SW 1271 (cell line): Measurements from ENCODE around the gene TAX1BP1.
A peak's percentile ranks its signal among the peaks of the same experiment; 100 is the strongest.

ENCODE experiments used
- DNase-seq, 2 experiments: peaks; one replicate each; lab custom pipeline; 2025; lab: John Stamatoyannopoulos, UW

TAX1BP1 gene

DNA sequence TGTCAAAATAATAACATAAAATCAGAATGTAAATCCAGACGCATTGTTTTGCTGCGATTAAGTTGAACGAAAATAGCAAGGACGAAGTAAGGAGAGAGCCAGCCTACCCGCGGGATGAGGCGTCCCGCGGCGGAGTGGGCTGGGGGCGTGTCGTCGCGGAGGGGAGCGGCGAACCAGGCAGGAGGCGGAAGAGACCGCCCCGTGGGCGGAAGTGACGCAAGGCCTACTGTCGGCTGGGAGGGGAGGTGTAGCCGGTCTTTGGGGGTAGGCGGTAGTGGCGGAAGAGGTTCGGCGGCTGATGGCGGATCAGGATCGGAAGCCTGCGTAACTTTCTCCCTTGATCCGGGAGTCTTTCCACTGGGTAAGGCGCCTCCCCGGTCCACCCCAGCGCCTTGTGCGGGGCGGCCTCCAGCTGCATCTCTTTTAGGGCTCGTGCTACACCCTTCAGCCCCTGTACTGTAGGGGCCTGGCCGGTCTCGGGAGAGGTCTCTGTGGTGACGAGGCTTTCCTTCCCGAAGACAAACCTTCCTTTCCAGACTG lies at the start of gene TAX1BP1:
Gene TAX1BP1, plus strand, starts transcription at position 254 of the 540 bp plus-strand sequence. CDS start 8,363 bp downstream, outside the sequence.
- DNase-seq, result peak; percentile 72 to 93

DNA sequence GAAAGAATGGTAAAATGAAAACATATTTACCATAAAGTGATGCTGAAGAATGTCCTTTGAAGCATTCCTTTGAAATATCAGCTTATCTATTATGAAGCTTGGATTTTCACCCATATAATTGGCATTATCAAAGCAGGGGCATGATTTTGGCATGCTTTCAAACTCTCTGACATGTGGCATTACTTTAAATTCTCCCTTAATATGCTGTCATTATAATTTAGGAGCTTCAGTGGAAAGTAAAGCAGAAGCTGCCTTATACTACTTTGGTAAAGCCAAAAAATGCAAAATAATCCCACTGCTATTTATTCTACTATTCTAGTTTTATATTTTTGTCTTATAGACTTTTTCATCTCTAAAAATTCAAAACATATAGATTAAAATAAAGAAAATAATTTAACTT lies 49.3 kb upstream of the TAX1BP1 start:
- DNase-seq, result no peak

DNA sequence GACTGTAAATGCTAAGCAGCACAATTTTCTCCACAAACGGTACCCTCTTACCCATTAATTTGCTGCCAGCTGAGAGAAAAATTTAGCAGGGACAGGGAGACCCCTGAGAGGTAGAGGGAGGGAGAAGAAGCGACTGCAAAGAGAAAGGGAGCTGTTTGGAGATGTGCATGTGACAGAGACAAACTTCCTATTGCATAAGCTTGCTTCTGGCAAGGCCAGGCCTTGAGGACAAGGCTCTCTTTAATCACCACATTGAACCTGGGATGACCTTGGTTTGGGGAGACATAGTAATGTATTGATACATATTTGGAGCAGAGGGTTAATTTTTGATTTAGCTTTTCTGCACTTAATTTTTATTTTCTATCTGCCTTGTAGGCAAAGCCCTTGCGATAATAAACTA lies 46.2 kb upstream of the TAX1BP1 start:
- DNase-seq, result no peak

DNA sequence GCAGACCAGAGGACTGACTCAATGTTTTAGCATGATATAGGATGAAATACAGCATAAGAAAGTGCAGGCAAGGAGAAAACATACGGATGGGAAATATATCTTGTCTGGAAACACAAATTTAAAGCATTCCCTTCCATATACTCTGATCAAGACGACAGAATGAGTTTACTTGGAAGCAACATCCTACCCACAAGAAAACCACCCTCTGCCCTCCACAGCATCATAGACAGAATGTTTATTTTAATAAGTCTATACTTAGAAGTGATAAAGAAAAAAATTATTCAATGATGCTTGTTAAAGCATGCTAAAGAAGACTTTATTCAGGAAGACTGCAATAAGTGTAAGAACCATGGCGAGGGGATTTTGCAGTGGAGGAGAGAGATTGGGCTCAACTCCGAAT lies 44.9 kb upstream of the TAX1BP1 start:
- no peak for DNase-seq

DNA sequence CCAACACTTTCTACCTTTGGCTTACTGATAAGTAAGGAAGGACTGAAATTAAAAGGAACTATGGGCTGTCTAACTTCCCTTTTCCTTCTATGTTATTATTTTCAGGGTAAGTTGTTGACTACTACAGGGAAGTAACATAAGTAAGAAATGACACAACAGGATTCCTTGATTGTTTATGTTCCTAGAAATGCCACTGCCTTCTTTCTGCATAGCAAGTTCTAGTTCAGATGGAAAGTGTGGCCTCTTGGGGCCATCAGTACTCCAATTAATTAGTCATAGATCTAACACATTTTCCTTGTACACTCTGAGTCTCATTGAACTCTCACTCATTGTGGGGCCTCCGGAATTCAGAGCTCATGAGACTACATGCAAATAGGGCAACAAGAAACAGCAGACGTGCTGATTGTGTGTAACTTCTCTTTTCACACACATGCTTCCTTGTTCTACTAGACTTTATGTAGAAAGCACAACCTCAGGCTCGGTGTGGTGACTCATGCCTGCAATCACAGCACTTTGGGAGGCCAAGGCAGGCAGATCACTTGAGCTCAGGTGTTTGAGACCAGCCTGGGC lies 42.0 kb upstream of the TAX1BP1 start:
- DNase-seq, result no peak

DNA sequence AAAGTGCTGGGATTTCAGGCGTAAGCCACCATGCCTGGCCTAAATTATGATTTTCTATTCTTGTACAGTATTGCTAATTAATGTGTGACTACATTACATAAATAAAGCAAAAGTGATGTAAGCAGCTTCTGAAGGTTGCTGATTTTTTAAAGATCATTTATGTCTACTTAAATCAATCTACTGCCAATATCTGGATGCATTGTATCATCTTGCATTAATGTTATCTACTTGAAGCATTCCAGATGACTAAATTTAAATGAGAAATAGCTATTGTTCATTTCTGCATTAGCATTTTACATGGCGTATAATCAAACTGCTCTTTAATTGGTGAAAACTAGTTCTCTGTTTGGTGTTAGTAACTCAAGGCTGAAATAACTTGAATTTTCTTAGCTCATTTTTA lies 40.2 kb upstream of the TAX1BP1 start:
- DNase-seq, result no peak

DNA sequence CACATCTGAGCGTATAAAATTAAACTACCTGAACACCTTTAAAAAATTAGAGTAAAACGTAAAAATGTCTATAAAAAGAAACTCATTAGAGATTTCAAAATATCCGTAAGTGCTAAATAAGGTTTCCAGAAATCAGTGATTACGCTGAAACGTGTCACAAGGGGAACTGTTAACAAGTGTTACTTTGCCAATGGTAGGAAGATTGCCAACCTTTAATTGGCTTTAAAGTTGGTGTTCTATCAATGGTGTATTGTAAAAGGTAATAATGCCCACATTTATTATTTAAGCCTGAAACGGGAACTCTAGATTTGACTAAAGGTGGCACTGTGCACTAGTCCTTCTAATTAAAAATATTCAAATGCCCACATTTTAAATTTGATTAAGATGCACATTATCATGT lies 39.5 kb upstream of the TAX1BP1 start:
- DNase-seq, result no peak

DNA sequence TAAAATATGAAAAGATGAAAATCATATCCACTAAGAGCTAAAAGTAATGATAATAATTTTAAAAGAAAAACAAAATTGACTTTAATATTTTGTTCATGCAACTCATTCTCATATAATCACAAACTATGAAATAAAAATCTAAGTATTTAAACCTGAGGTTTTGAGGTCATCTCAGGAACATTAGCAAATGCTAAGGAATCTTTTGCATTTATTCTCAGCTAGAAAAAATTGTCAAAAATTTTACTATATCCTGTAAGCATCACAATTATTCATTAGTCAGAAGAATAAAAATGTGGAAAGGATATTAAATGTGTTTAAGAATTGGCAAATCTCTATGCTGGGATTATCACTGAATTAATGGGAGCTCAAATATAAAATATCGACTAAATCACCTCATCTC lies 36.8 kb upstream of the TAX1BP1 start:
- DNase-seq, result no peak

DNA sequence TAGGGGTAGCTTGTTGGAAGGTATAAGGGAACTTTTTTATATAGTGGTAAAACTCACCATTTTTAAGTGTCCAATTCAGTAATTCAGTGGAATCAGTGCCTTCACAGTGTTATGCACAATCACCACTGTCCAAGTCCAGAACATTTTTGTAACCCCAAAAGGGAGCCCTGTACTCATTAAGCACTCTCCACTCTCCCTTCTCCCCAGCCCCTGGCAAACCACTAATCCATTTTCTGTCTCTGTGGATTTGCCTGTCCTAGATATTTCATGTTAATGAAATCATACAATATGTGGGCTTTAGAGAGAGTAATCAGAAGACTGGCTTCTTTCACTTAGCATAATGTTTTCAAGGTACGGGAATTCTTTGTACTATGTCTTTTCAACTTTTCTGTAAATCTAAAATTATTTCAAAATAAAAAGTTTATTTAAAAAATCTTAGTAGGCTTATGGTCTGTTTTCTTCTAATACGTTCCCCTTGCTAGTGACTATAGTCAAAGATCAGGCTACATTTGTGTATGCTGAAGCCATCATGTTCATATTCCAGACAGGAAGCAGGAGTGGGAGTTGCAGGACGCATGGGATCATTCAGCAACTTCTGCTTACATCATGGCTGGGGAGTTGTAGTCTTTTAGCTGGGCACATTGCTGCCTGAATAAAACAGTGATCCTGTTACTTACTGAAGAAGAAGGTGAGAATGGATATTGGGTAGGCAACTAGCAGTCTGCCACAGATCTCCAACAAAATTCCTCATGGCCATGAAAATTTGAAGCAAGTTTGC lies 35.4 kb upstream of the TAX1BP1 start:
- DNase-seq, result no peak

DNA sequence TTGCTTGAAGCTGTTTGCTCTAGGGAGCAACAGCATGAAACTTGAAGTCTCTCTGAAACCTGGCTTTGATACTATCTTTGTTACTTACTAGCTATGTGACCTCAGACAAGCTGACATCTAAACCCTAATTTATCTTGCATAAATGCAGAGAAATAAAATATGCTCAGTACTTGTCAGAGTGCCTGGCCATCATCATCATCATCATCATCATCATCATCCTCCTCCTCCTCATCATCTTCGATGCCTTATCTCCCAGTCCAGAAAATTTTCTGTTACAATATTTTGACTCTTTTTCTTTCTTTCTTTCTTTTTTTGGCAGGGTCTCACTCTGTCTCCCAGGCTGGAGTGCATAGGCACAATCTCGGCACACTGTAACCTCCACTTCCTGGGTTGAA lies 34.8 kb upstream of the TAX1BP1 start:
- DNase-seq, result no peak

DNA sequence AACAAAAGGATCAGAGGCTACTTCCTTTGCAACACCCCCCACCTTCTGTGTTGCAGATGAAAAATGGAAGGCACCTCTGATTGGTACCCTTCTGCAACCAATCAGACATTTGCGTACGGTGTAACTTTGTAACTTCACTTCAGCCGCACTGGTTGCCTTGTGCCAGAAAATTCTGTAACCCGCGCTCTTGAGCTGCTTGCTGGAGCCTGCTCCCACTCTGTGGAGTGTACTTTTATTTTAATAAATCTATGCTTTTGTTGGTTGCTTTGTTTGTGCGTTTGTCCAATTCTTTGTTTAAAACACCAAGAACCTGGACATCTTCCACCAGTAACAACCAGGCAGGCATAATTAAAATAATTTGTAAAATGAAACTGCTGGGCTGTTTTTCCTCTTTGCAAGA lies 31.5 kb upstream of the TAX1BP1 start:
- DNase-seq, result no peak

DNA sequence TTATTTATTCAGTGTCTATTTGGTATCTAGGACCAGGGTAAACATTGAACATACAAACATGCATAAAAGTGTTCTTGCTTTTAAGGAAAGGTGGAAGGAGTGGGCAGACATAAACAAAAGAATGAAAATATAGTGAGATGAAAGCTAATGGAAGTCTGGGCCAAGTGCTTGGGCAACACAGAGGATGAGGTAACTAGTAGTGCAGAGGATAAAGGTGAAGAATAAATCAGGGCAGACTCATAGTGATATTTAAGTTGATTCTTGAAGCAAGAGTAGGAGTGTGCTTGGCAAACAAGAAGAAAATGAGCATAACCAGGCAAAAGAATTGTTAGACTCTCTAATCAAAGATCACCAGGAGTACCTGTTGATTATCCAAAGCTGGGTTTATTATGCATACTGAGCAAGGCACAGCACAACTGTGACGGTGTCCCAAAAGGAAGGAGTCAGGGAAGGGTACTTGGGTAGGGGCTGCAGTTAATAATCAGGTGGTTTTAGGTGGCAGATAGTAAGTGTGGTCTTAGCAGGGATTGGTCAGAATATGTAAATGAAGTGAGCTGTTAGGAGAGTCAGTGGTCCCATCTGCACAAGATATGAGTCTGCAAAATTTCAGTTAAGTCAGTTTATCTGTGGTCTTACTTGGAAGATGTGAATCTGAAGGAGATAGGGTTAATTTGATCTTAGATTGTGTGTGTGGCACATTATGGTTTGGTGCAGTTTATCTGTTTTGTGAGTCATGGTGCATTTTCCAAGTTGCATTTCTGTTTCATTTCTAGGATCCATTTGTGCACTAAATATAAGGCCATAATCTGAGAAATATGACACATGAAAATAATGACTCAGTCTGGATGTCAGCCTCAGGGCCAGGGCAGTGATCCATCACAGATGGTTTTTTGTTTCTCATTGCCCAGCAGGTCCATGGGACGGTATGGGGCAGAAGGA lies 30.6 kb upstream of the TAX1BP1 start:
- DNase-seq, result no peak

DNA sequence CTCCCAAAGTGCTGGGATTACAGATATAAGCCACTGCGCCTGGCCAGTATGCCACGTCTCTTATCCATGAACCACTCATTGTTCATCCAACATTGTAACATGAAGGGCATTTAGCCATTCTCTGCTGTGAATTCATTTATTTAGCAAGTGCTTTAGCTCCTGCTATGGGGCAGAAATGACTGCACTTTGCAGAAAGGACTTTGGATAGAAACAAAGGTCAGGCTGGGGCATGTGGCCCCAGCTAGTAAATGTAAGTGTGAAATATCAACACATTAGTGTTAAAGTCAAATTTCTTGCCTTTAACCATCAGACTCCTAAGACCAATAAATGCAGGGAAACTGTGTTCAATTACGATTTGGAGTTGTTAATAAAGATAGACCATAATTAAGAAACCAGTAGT lies 27.7 kb upstream of the TAX1BP1 start:
- no peak for DNase-seq

DNA sequence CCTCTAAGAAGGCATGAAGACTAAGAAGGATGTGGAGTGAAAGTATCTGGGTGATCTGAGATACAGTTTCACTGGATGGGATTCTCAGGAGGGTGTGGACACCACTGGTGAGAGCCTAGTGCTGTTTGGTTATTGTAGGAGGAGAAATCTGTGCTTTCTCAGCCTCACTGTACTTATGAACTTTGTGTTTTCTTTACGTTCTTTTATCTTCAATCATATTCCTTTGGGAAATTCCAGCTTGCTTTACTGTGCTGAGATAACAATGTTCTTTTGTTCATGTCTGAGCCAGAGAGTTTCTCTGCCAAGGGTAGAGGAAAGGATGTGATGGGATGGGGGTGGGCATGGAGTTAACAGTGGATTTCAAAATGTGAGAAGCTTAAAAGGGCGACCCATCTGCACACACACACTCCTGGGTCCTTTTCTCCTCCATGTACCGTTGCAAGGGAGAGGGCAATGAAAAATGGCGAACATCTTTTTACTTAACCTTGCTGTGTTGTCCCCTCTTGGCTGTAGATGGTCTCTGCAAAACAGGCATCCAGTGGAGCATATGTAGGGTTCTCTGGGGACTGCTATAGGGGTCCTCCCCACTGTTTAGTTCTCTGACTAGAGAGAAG lies 25.0 kb upstream of the TAX1BP1 start:
- peak in 1 of 2 experiments; percentile 5 for DNase-seq

DNA sequence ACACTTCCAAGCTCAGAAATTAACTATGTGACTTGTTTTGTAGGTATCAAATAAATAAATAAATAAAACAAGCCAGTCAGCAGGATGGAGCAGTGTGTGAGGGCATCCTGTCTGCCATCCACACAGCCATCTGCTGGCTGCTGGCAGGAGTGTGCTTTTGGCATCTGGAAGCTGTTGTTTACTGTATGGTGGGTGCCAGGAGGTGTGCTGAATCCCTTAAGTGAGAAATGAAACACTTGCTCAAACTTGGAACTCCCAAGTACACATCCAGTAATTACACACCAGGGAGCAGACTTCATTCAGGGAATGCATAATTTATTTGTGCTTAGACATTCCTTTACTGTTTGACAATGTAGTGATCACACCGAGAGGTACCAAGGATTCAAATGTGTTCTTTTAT lies 16.9 kb upstream of the TAX1BP1 start:
- peak in 1 of 2 experiments; percentile 50 for DNase-seq

DNA sequence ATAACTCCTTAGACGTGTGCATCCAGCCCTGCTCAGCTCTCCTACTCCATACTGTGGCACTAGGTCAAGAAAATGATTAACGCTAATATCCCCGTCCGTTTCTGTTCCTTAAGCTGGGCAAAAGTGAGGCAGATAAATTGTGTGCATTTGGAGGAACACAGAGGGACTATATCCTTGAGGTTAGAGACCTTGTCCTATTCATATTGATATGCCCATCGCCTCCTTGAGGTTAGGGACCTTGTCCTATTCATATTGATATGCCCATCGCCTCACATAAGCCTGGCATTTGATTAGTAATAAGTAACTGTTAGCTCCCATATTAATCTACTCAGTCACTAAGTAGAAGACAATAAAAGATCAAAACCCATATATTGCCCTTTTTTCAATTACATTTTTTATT lies 12.9 kb upstream of the TAX1BP1 start:
- DNase-seq, result no peak

DNA sequence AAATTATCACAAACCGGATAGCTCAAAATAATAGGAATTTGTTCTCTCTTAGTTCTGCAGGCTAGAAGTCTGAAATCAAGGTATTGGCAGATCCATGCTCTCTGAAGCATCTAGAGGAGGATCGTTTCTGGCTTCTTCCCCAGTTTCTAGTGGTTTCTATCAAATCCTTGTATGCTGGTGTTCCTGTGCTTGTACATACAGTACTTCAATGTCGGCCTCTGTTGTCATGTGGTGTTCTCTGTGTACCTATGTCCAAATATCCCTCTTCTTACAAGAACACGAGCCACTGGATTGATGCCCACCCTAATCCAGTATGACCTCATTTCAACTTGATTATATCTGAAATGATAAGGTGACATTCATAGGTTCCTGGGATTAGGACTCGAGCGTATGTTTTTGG lies 9.8 kb upstream of the TAX1BP1 start:
- no peak for DNase-seq

DNA sequence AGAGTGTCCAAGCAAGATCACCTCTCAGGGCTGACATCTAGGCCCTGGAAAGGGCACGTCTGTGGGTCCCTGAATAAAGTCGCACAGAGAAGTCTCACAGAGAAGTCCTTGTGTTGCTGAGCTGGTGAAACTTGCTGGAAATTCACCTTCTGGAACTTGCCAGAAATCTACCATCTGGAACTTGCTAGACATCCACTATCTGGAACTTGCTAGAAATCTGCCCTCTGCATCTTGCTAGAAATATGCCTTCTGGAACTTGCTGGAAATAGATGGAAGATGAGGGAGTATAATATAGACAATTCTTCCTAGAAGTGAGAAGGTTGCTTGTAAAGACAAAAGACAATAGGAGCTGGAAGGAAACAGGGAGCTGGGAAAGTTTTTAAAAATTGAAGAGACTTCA lies 5.4 kb upstream of the TAX1BP1 start:
- no peak for DNase-seq

DNA sequence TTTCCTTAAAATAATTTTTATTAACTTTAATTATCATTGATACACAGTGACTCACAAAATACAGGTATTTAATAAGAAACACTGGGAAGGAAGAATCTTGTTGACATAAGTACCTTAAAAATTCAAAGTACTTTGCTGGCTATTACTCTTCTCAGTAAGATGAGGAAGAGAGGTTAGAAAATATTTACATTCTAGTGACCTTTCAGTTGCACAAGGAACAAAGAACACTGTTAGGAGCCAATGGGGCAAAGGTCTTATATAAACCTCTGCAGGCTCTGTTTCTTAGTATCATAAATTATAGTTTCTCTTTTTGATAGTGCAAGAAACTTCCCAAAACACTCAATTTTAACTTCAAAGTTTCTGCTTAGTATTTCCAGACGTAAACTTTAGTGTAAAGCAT lies 4.8 kb upstream of the TAX1BP1 start:
- no peak for DNase-seq

DNA sequence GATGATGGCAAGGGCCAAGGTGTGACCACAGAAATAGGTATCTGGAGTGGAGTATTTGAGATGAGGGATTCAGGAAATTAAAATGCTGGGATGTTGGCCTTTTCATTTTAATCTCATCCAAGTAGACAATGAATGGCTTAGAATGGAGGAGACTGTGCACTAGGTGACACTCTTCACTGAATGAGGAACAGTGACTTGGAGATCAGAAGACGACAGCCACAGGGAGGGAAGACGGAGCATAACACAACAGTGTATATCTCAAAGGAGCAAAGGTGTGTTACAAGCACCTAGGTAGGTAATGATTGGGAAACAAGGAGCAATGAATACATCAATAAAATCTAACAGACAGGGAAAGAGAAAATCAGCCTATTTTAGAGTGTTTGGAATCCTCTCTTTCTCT lies 4.1 kb upstream of the TAX1BP1 start:
- no peak for DNase-seq

DNA sequence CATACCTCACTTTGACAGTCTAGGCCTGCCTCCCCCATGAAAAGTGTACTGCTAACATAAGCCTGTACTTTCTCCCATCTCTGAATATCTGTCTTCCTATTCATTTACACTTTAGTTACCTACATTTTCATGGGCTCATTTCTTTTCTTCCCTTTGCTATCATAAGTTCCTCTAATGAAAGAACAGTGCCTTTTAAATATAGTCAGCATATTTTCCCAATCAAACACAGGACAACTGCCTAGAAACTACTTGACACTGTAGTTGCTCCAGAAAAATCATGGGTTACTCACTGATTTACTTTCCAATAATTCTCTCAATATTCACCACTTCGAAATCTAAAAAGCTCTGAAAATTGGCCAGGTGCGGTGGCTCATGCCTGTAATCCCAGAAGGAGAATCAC lies 2.8 kb upstream of the TAX1BP1 start:
- DNase-seq, result no peak

DNA sequence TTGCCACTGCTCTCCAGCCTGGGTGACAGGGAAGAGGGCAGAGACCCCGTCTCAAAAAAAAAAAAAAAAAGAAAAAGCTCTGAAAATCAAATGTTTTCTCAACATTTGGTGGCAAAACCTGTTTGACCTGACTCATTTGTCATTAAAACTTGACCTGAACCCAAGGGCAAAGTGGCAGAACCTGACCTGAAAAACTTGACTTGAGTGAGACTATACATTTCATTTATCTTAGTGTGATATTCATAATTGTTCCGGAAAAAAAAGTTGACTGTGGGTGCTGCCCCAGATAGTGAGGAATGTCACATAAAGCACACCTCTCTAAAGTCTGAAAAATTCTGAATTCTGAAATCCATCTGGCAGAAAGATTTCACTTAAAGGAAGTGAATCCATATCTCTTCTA lies 2.3 kb upstream of the TAX1BP1 start:
- no peak for DNase-seq
